GM20000 (cell line): ENCODE data around the gene PRSS27.

Experiments
- DNase-seq: peaks from one replicate; pipeline ENCODE4 v3.0.0; 2012; ENCODE audit warnings: low spot score
- CTCF ChIP-seq: IDR thresholded peaks from 2 replicates; pipeline ENCODE4 v1.5.1; 2012; ENCODE audit warnings: mild to moderate bottlenecking, control low read depth; ENCODE audit errors: extremely low read depth, missing control alignments

The PRSS27 gene

DNA sequence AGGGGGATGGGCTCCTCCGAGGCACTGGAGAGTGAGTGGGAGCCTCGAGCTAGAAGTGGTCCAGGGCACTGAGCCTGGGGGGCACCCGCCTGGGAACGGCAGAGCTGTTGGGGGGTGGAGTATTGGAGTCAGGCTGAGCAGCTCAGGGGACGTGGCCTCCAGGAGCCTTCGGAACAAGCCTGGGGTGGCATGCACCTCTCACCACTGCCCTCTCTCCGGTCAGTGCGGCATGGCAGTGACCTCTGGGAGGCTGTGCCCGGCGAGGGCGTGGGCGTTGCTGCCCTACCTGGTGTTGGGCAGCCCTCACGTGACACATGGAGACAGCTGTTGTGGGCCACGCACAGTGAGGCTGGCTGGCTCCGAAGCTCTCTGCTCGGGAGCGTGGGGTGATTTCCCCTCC is 13.9 kb downstream of the PRSS27 start:
- no peak for DNase-seq

GRCh38 chr16:2705351-2705750 is 14.7 kb downstream of the PRSS27 start:
- no peak for TF ChIP-seq CTCF
- DNase-seq, result no peak

More for the DNA sequence above, 13.9 kb downstream of the PRSS27 start:
- no peak for TF ChIP-seq CTCF

DNA sequence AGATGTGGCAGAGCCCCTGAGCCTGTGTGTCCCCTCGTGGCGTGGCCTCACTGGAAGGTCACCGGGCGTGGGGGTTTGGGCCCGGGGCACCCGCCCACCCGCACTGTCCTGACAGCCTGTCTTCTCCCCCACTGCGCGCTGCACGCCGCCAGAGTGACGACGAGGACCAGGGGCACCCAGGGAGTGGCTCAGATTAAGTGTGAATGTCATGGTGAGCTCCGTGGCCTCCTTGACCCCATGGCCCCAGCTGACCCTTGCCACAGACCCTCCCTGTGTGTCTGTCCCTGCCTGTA is 15.1 kb downstream of the PRSS27 start:
- DNase-seq, result no peak
- TF ChIP-seq CTCF, result no peak

DNA sequence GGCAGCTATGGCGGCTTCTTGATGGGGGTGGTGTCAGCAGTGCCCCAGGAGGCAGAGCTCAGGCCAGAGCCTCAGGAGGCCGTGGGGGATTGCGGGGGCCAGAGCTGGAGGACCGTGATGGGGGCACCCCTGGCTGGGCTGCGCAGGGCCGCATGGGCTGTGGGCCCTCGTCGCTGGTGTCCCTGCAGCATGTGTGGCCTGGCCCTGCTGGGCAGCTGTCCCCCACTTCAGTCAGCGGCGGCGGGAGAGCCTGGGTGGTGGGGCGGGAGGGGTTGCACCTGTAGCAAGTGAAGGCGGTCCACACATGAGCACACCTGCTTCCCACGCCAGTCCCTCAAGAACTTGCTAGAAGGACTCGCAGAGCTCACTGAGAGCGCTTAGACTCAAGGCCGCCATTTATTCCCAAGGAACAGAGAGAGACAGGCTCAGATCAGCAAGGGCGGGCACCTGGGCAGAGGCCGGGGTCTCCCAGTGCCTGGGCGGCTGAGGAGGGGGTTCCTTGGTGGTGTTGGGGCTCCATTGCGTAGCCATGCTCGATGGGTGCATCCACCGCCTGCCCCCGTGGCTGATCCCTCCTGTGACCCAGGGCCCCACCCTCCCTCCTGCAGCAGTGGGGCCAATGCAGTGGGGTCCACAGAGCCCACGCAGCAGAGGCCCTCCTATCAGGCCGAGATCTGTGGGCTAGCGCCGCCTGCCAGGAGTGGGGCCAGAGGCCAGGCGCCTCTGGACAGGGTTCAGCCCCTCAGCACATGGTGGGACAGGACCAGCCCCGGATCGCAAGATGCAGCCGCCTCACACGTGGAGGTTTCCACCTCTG is 15.7 kb downstream of the PRSS27 start:
- no peak for TF ChIP-seq CTCF

GRCh38 chr16:2702871-2703745 is 16.9 kb downstream of the PRSS27 start:
- DNase-seq, result no peak
- TF ChIP-seq CTCF, result no peak

More for the DNA sequence above, 15.7 kb downstream of the PRSS27 start:
- DNase-seq, result no peak

- TF ChIP-seq CTCF, result no peak
- DNase-seq, result no peak
Observed at GRCh38 chr16:2702438-2702825, 17.6 kb downstream of the PRSS27 start.
